WTC11 (cell line): Measurements from ENCODE around the gene KCNJ6. TPM values are rescaled to one million over a fixed set of nuclear protein-coding genes. Genes with fewer than 3 reads are reported as not detected.

Source experiments
- ATAC-seq: fragments of 200-7000 bp; cut with Tn5 transposase; 2 replicates; pipeline ENCODE4 v1.10.0; 2021; ENCODE audit warnings: mild to moderate bottlenecking, moderate library complexity
- CTCF ChIA-PET: fragments of 300-600 bp; sonication (Branson Sonifier 250); formaldehyde crosslinking; loops from one replicate; lab custom pipeline; 2021; ENCODE audit warnings: antibody characterized with exemption; lab: Charles Lee
- POLR2A ChIA-PET: fragments of 350-600 bp; sonication (Branson Sonifier 250); formaldehyde crosslinking; loops from one replicate; lab custom pipeline; 2021; ENCODE audit warnings: antibody characterized with exemption; lab: Charles Lee
- DNase-seq: peaks from one replicate; pipeline ENCODE4 v3.0.0; 2021; ENCODE audit warnings: low spot score
- H3K27ac Mint-ChIP-seq: 2 replicates; pipeline ENCODE4 v1.8.0; 2021; ENCODE audit warnings: mixed read lengths
- H3K27me3 Mint-ChIP-seq: 2 replicates; pipeline ENCODE4 v1.8.0; 2021; ENCODE audit warnings: low read depth, mild to moderate bottlenecking, moderate library complexity, mixed read lengths
- H3K36me3 Mint-ChIP-seq: 2 replicates; pipeline ENCODE4 v1.8.0; 2021; ENCODE audit warnings: mixed read lengths
- H3K4me1 Mint-ChIP-seq: 2 replicates; pipeline ENCODE4 v1.8.0; 2022; ENCODE audit warnings: mixed read lengths
- H3K4me3 Mint-ChIP-seq: 2 replicates; pipeline ENCODE4 v1.8.0; 2021; ENCODE audit warnings: mild to moderate bottlenecking, moderate library complexity, mixed read lengths
- H3K9me3 Mint-ChIP-seq: 2 replicates; pipeline ENCODE4 v1.8.0; 2021; ENCODE audit warnings: mixed read lengths
- ATF3 ChIP-seq: sonication (generic); formaldehyde crosslinking; conservative IDR thresholded peaks from 2 replicates; pipeline ENCODE4 v1.8.1; 2022; ENCODE audit warnings: mild to moderate bottlenecking, missing genetic modification reagents
- E2F1 ChIP-seq: sonication (generic); formaldehyde crosslinking; IDR thresholded peaks from 2 replicates; pipeline ENCODE4 v1.8.0; 2022; ENCODE audit warnings: mild to moderate bottlenecking, missing genetic modification reagents
- EMX1 ChIP-seq: fragments of 250-450 bp; sonication (Bioruptor Pico); IDR thresholded peaks from 2 replicates; pipeline ENCODE4 v1.8.0; 2021; ENCODE audit warnings: mild to moderate bottlenecking
- ERG ChIP-seq: fragments of 250-450 bp; sonication (Bioruptor Pico); IDR thresholded peaks from 2 replicates; pipeline ENCODE4 v1.8.0; 2021; ENCODE audit warnings: mild to moderate bottlenecking
- ETV6 ChIP-seq: sonication (generic); formaldehyde crosslinking; IDR thresholded peaks from 2 replicates; pipeline ENCODE4 v1.8.1; 2022; ENCODE audit warnings: mild to moderate bottlenecking, missing genetic modification reagents
- FOXP1 ChIP-seq: sonication (generic); formaldehyde crosslinking; IDR thresholded peaks from 2 replicates; pipeline ENCODE4 v1.8.0; 2022; ENCODE audit warnings: missing genetic modification reagents, mild to moderate bottlenecking, moderate library complexity, borderline replicate concordance
- HMGA2 ChIP-seq: fragments of 250-450 bp; sonication (Bioruptor Pico); IDR thresholded peaks from 2 replicates; pipeline ENCODE4 v1.4.0; 2021; ENCODE audit warnings: mild to moderate bottlenecking, moderate library complexity
- MXD4 ChIP-seq: fragments of 250-450 bp; sonication (Bioruptor Pico); IDR thresholded peaks from 2 replicates; pipeline ENCODE4 v1.8.0; 2021; ENCODE audit warnings: mild to moderate bottlenecking, moderate library complexity, borderline replicate concordance
- OVOL2 ChIP-seq: fragments of 250-450 bp; sonication (Bioruptor Pico); IDR thresholded peaks from 2 replicates; pipeline ENCODE4 v1.9.0; 2021; ENCODE audit warnings: mild to moderate bottlenecking, borderline replicate concordance
- PRRX2 ChIP-seq: fragments of 250-450 bp; sonication (Bioruptor Pico); IDR thresholded peaks from 2 replicates; pipeline ENCODE4 v1.8.0; 2021; ENCODE audit warnings: mild to moderate bottlenecking
- SMAD3 ChIP-seq: sonication (generic); formaldehyde crosslinking; IDR thresholded peaks from 2 replicates; pipeline ENCODE4 v1.8.0; 2022; ENCODE audit warnings: missing genetic modification reagents, mild to moderate bottlenecking, borderline replicate concordance
- ZNF138 ChIP-seq: sonication (generic); formaldehyde crosslinking; conservative IDR thresholded peaks from 2 replicates; pipeline ENCODE4 v1.8.1; 2022; ENCODE audit warnings: mild to moderate bottlenecking, moderate library complexity, missing genetic modification reagents
- ZNF232 ChIP-seq: sonication (generic); formaldehyde crosslinking; IDR thresholded peaks from 2 replicates; pipeline ENCODE4 v1.8.0; 2022; ENCODE audit warnings: mild to moderate bottlenecking, missing genetic modification reagents
- ZNF396 ChIP-seq: fragments of 250-450 bp; sonication (Bioruptor Pico); IDR thresholded peaks from 2 replicates; pipeline ENCODE4 v1.8.0; 2021; ENCODE audit warnings: mild to moderate bottlenecking, moderate library complexity, borderline replicate concordance
- ZNF416 ChIP-seq: fragments of 250-450 bp; sonication (Bioruptor Pico); IDR thresholded peaks from 2 replicates; pipeline ENCODE4 v1.9.0; 2021; ENCODE audit warnings: mild to moderate bottlenecking, inconsistent platforms
- total RNA-seq: library from RNA; stranded (reverse); gene quantifications from 3 replicates; pipeline ENCODE4 v1.2.3, GENCODE V29; 2021
- TF ChIP-seq, protein P1 (sequence below): sonication (generic); formaldehyde crosslinking; IDR thresholded peaks from 2 replicates; pipeline ENCODE4 v1.8.1; 2022; ENCODE audit warnings: mild to moderate bottlenecking, missing genetic modification reagents, moderate library complexity, borderline replicate concordance
- TF ChIP-seq, protein P2 (sequence below): fragments of 250-450 bp; sonication (Bioruptor Pico); IDR thresholded peaks from 2 replicates; pipeline ENCODE4 v1.9.0; 2021; ENCODE audit warnings: mild to moderate bottlenecking

KCNJ6 gene
- total RNA-seq, 1 experiment from 2014 or later = 0.35 TPM

GRCh38 chr21:37855647-37856625 lies 60.3 kb downstream of the KCNJ6 start (continued):
- no peak for TF ChIP-seq ZNF138
- no peak for TF ChIP-seq SMAD3
- no peak for TF ChIP-seq ATF3 (CRISPR knock-in tag)
- TF ChIP-seq, all 79 proteins: peak for 0

GRCh38 chr21:37855271-37855646 lies 61.0 kb downstream of the KCNJ6 start:
- no peak overlapping the region for H3K27ac Mint-ChIP-seq
- DNase-seq (no peak), ATAC-seq (no peak)
- H3K36me3 Mint-ChIP-seq = peaks cover 3% of the 10 kb centered on the region; the same call in 1 of the 2 replicates
- no peak overlapping the region for H3K4me3 Mint-ChIP-seq
- no peaks in the 10 kb centered on the region for H3K27me3 Mint-ChIP-seq
- ChIA-PET CTCF (interaction anchor here (1.5 kb wide), 1 partner anchor 62 kb away, joined by 5 read pairs; no protein-coding TSS in a partner anchor), POLR2A (no interaction called here)
- no peak for TF ChIP-seq PRRX2
- TF ChIP-seq HMGA2 (CRISPR knock-in tag) = no peak
- no peak for TF ChIP-seq OVOL2 (CRISPR knock-in tag)
- no peak for TF ChIP-seq E2F1
- TF ChIP-seq ETV6 (CRISPR knock-in tag) = no peak
- TF ChIP-seq ZNF416 = no peak
- TF ChIP-seq, protein P1, sequence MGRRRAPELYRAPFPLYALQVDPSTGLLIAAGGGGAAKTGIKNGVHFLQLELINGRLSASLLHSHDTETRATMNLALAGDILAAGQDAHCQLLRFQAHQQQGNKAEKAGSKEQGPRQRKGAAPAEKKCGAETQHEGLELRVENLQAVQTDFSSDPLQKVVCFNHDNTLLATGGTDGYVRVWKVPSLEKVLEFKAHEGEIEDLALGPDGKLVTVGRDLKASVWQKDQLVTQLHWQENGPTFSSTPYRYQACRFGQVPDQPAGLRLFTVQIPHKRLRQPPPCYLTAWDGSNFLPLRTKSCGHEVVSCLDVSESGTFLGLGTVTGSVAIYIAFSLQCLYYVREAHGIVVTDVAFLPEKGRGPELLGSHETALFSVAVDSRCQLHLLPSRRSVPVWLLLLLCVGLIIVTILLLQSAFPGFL = no peak
- no peak for TF ChIP-seq ZNF396 (CRISPR knock-in tag)
- no peak for TF ChIP-seq EMX1
- no peak for TF ChIP-seq ERG
- no peak for TF ChIP-seq FOXP1 (CRISPR knock-in tag)
- TF ChIP-seq, protein P2, sequence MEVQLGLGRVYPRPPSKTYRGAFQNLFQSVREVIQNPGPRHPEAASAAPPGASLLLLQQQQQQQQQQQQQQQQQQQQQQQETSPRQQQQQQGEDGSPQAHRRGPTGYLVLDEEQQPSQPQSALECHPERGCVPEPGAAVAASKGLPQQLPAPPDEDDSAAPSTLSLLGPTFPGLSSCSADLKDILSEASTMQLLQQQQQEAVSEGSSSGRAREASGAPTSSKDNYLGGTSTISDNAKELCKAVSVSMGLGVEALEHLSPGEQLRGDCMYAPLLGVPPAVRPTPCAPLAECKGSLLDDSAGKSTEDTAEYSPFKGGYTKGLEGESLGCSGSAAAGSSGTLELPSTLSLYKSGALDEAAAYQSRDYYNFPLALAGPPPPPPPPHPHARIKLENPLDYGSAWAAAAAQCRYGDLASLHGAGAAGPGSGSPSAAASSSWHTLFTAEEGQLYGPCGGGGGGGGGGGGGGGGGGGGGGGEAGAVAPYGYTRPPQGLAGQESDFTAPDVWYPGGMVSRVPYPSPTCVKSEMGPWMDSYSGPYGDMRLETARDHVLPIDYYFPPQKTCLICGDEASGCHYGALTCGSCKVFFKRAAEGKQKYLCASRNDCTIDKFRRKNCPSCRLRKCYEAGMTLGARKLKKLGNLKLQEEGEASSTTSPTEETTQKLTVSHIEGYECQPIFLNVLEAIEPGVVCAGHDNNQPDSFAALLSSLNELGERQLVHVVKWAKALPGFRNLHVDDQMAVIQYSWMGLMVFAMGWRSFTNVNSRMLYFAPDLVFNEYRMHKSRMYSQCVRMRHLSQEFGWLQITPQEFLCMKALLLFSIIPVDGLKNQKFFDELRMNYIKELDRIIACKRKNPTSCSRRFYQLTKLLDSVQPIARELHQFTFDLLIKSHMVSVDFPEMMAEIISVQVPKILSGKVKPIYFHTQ (CRISPR knock-in tag) = no peak
- no peak for TF ChIP-seq ZNF232 (CRISPR knock-in tag)
- no peak for TF ChIP-seq MXD4 (CRISPR knock-in tag)
- TF ChIP-seq, all 79 proteins: peak for 0
- Mint-ChIP-seq H3K4me1 (peaks cover 8% of the 10 kb centered on the region), H3K9me3 (peaks cover 19% of the 10 kb centered on the region)
